ENCODE measurements around the gene TTC23. TPM values are rescaled to one million over a fixed set of nuclear protein-coding genes. Genes with fewer than 3 reads are reported as not detected.

TTC23 gene
- total RNA-seq, 1 donor from 2014 or later: 45.3 TPM

- peaks cover 2% of the 10 kb centered on the region for H3K27me3 Mint-ChIP-seq (ENCODE audit: insufficient read depth, low read depth)
- Histone ChIP-seq H3K9ac (no peak overlapping the region), H3K27ac (no peak overlapping the region), H3K9me3 (ENCODE audit: low read depth) (no peaks in the 10 kb centered on the region), H2AFZ (replicated peaks) (no peak overlapping the region), H3K4me2 (no peak overlapping the region), H3K4me1 (peaks cover 5% of the 10 kb centered on the region), H3K36me3 (no peaks in the 10 kb centered on the region), H3K4me3 (no peak overlapping the region), H3K79me2 (ENCODE audit: low read depth) (no peaks in the 10 kb centered on the region), H4K20me1 (ENCODE audit: low read depth) (no peaks in the 10 kb centered on the region), H3F3A (ENCODE audit: low read depth) (no peaks in the 10 kb centered on the region), H3K27me3 (no peaks in the 10 kb centered on the region)
- no peak overlapping the region for H3K27ac Mint-ChIP-seq
- H3K36me3 Mint-ChIP-seq: peaks cover 42% of the 10 kb centered on the region
- TF ChIP-seq EZH2phosphoT487 (IDR thresholded peaks at IDR 0.05): no peak
- no peak for TF ChIP-seq CTCF (IDR thresholded peaks at IDR 0.05)
- no peak for TF ChIP-seq EZH2 (IDR thresholded peaks at IDR 0.05)
- DNase-seq (ENCODE audit: low spot score): no peak
- H3K4me1 Mint-ChIP-seq: no peaks in the 10 kb centered on the region
- peaks cover 11% of the 10 kb centered on the region for H3K9me3 Mint-ChIP-seq
- H3K4me3 Mint-ChIP-seq: no peak overlapping the region
Observed at GRCh38 chr15:99187936-99188335, 61.4 kb downstream of the TTC23 start.

GRCh38 chr15:99185414-99186130 lies 63.8 kb downstream of the TTC23 start:
- Histone ChIP-seq H3F3A (ENCODE audit: low read depth) (no peaks in the 10 kb centered on the region), H3K4me2 (no peak overlapping the region), H2AFZ (replicated peaks) (no peak overlapping the region), H3K9ac (no peak overlapping the region), H3K9me3 (ENCODE audit: low read depth) (no peaks in the 10 kb centered on the region), H3K4me3 (no peak overlapping the region), H3K27ac (no peak overlapping the region), H3K79me2 (ENCODE audit: low read depth) (no peaks in the 10 kb centered on the region), H3K36me3 (no peaks in the 10 kb centered on the region), H3K27me3 (no peaks in the 10 kb centered on the region), H3K4me1 (peaks cover 5% of the 10 kb centered on the region), H4K20me1 (ENCODE audit: low read depth) (no peaks in the 10 kb centered on the region)
- TF ChIP-seq EZH2phosphoT487 (IDR thresholded peaks at IDR 0.05): no peak
- TF ChIP-seq EZH2 (IDR thresholded peaks at IDR 0.05): no peak
- TF ChIP-seq CTCF (IDR thresholded peaks at IDR 0.05): no peak
- no peak overlapping the region for H3K4me3 Mint-ChIP-seq
- peaks cover 25% of the 10 kb centered on the region for H3K36me3 Mint-ChIP-seq
- H3K27me3 Mint-ChIP-seq (ENCODE audit: insufficient read depth, low read depth): peaks cover 3% of the 10 kb centered on the region
- DNase-seq (ENCODE audit: low spot score): no peak
- peaks cover 3% of the 10 kb centered on the region for H3K9me3 Mint-ChIP-seq
- peaks cover 12% of the 10 kb centered on the region for H3K4me1 Mint-ChIP-seq
- no peak overlapping the region for H3K27ac Mint-ChIP-seq

GRCh38 chr15:99182791-99183190 lies 66.6 kb downstream of the TTC23 start:
- Histone ChIP-seq H3F3A (ENCODE audit: low read depth) (no peaks in the 10 kb centered on the region), H3K4me2 (no peak overlapping the region), H2AFZ (replicated peaks) (no peak overlapping the region), H3K79me2 (ENCODE audit: low read depth) (no peaks in the 10 kb centered on the region), H3K27ac (no peak overlapping the region), H3K9ac (no peak overlapping the region), H3K4me1 (peaks cover 5% of the 10 kb centered on the region), H3K4me3 (no peak overlapping the region), H3K27me3 (no peaks in the 10 kb centered on the region), H3K9me3 (ENCODE audit: low read depth) (no peaks in the 10 kb centered on the region), H4K20me1 (ENCODE audit: low read depth) (no peaks in the 10 kb centered on the region), H3K36me3 (no peaks in the 10 kb centered on the region)
- Mint-ChIP-seq H3K27me3 (ENCODE audit: insufficient read depth, low read depth) (peaks cover 3% of the 10 kb centered on the region), H3K9me3 (peaks cover 3% of the 10 kb centered on the region), H3K27ac (no peak overlapping the region), H3K36me3 (peaks cover 23% of the 10 kb centered on the region), H3K4me1 (peaks cover 12% of the 10 kb centered on the region), H3K4me3 (no peak overlapping the region)
- no peak for TF ChIP-seq EZH2 (IDR thresholded peaks at IDR 0.05)
- no peak for TF ChIP-seq EZH2phosphoT487 (IDR thresholded peaks at IDR 0.05)
- no peak for TF ChIP-seq CTCF (IDR thresholded peaks at IDR 0.05)
- no peak for DNase-seq (ENCODE audit: low spot score)

Data from neural progenitor cell (in vitro differentiated cells).